Measurements from ENCODE around the gene PARVG.

- TF ChIP-seq CTCF (IDR thresholded peaks at IDR 0.05): no peak
- TF ChIP-seq POLR2A (IDR thresholded peaks at IDR 0.05): no peak
Measured at GRCh38 chr22:44214187-44214586, 33.5 kb downstream of the PARVG start.
